ENCODE results near the gene GPR137B.

GPR137B gene

DNA sequence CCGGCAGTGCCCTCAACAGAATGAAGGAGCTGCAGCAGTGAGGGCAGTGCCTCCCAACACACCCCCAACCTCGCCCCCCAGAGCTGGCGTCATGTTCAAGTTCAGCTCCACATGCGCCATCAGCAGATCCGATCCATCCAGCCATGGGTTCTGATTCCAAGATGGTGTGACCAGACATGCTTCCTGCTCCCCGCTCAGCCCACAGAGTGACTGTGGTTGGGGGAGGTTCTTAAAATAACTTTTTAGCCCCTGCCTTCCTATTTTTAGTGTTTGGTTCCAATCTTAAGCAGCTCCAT is 30.1 kb upstream of the GPR137B start:
- intact Hi-C loops (cut with DNase I) = no loop called here
- DNase-seq = no peak

DNA sequence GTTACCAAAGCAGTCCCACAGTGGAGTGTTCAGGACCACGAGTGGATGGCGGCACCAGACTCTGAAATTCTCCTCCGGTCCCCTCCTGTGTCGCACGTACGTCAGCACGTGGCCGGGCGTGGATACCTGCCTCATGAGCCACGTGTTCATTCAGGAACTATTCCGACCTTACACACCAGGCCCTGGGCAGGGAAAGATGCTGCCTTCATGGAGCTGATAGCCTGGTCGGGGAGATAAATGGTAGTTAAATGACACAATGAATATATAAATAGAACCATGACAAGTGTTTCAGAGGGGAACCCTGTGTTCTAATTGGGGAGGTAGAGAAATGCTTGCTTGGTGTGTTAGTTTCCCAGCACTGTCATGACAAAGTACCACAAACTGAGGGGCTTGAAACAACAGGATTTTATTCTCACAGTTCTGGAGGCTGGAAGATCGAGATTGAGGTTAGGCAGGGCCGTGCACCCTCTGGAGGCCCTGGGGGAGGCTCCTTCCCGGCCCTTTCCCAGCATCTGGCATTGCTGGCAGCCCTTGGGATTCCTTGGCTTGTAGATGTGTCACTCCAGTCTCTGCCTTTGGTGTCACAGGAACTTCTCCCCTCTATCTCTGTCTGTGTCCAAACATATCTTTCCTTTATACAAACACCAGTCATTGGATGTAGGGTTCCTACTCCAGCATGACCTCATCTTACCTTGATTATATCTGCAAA is 28.9 kb upstream of the GPR137B start:
- intact Hi-C loops (cut with DNase I) = no loop called here
- no peak for DNase-seq

DNA sequence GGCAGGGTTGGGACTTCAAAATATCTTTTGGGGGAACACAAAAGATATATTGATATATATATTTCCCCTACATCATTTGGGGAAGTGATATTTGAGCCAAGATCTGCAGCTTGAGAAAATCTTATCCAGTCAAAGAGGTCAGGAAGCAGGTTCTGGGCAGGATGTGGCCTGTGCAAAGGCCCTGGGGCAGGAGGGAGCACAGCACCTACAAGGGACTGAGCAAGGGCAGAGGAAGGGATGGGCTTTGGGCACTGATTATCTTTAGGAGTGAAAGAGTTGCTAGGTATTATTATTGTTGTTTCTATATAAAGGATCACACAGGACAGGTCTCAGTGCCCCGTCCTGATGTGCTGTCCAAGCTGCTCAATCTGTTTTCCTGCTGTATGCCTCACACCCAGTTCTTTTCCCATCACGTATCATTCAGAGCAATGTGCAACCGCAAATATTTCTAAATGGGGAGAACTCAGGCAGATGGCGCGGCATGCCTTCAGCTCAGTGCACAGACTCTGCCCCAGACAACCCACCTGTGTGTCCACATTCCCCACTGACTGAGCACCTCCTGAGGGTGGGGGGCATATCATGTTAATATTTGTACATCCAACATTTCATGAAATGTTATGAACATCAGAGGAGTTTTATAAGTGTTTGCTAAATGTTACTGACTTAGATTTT is 28.1 kb upstream of the GPR137B start:
- no peak for DNase-seq
- intact Hi-C loops (cut with DNase I) = no loop called here

DNA sequence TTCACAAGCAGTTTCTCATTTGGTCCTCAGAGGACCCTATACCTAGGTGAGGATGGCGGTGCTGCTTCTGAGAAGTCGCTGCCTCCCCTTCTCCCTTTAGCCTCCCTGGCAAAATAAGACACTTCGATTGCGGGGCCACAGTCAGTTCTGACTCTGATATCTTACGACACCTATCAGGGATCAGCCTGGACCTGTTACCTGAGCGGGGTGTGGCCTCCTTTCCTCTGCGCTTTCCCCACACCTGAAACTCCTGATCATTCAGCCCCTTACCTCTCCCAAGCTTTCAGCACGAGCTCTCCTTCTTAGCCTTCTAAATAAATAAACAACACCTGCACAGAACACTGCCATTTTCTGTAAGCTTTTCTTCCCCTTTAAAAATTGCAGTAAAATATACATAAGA is 24.6 kb upstream of the GPR137B start:
- DNase-seq = no peak
- intact Hi-C loops (cut with DNase I) = no loop called here

DNA sequence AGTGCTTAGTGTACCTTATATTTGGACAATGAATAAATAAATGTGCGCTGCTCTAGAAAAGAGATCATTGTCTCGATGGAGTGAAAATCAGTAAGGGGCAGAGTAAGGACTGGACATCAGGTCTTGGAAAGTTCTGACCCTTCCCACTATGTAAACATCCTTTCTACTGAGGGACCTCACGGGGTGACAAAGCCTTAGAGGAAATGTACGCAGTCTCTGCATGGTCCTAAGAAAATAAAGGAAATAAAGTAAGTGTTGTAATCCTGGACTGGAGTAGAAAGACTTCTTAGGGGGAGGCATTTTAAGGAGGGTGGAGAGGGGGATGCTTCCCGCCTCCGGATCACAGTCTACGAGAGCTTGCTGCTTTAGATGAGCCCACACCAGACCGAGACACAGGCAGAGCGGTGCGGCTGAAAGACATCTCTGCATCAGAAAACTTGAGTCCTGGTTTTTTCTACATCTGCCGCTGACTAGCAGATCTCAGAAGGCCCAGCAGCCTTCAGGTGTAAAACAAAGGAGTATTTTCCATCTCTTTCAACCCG is 22.3 kb upstream of the GPR137B start:
- no peak for DNase-seq
- intact Hi-C loops (cut with DNase I) = no loop called here

DNA sequence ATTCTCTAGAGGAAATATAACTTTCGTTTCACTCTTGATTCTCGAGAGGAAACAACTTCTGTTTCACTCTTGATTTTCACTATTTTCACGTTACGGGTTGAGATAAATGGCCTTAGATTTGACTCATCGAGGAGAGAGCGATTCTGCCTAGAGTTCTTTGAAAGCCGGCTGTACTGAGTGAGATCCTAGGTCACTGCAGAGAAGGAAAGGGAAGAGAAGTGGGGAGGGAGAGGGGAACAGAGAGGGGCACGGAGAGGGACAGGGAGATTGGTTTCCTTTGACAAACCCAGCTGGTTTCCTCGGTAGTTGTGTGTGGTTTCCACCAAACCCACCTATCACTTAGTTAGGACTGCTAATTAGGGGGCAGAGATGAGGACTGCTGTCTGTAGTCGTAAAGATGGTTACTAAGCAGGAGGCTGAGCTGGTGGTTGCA is 21.6 kb upstream of the GPR137B start:
- intact Hi-C loops (cut with DNase I) = no loop called here
- DNase-seq = no peak

DNA sequence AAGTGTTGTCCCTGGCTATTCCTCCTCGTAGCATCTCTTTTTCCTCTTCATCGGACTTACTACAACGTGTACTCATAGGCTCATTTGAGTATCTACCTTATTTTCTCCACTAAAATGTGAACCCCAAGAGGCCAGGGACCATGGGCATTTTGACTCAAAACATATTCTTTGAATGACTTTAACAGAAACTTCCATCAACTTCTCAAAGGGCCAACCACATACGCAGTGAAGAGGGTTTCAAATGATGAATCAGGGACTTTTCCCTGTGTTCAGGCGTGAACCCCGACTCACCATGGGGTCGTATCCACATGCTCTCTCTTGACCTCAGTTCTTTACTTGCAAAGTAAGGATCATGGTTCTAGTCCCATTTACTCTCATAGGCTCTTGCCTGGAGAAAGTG is 20.2 kb upstream of the GPR137B start:
- intact Hi-C loops (cut with DNase I) = no loop called here
- no peak for DNase-seq

DNA sequence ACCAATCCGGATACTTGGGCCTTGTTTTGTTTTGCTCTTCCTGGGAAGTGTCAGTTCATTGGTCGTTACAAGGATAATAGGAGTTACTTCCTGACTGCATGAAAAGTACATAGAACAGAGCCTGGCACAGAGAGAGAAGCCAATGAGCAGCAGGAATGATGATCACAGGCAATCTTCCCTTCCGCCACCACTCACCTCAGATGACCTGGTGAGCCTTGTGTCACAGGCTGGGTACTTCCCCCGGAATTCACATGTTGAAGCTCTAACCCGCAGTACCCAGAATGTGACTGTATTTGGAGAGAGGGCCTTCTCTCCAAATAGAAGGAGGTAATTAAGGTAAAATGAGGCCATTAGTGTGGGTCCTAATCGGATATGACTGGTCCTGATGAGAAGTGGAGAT is 18.8 kb upstream of the GPR137B start:
- intact Hi-C loops (cut with DNase I) = no loop called here
- DNase-seq = no peak

DNA sequence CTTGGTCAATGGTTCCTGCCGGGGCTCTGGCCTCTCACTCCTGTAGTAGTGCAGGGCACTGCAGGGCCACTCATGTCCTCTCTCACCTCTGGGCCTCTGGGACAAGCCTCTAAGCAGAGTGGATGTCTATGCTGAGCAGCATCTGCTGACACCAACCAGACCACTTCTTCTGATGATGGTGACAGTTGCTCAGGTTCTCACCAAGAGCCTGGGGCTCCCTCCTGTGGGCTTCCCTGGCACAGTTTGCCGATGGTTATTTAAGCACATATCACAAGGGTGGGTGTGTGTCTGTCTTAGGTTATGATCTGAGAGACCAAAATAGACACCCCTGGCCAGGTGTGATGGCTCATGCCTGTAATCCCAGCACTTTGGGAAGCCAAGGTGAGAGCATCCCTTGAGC is 17.4 kb upstream of the GPR137B start:
- no peak for DNase-seq
- intact Hi-C loops (cut with DNase I) = no loop called here

DNA sequence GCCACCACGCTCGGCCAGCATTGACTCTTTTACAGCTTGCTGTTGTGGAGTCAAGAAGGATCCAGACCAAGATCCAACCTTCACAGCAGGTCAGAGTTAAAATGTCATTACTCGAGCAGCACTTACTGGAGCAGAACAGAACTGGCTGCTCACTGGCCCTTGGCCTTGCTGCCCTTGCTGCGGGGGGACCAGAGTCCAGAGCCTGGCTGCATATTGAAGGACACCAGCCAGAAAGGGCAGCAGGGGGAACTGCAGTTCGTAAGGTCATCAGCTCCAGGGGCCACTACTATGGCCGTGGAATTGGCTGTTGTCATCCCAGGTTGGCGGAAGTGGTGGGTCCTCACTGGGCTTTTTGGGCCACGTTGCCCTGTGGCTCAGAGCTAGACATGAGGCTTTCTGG is 15.3 kb upstream of the GPR137B start:
- DNase-seq = no peak
- intact Hi-C loops (cut with DNase I) = no loop called here

DNA sequence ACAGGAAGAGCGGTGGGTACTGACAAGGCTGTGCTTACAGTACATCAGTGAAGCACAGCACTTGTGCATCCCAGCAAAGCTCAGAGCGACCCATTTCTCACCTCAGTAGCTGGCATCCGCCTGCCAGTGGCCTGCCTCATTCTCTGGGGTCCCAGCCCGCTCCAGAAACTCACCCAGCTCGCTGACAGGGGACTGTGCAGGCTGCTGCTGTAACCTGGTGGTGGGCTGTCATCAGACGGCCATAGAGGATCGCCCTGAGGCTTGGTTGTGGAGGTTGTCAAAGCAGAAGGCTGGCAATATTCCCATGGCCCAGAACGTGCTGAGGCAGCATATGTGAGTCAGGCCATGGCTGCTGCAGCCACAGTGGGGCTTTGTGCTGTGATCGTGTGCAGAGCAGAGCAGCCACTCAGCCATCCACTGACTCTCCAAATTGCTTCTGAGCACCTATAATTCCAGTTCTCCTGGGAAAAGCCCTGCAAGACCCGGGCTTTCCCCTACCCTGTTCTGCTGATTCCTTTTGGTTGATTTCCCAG is 13.6 kb upstream of the GPR137B start:
- DNase-seq = no peak
- intact Hi-C loops (cut with DNase I) = no loop called here

DNA sequence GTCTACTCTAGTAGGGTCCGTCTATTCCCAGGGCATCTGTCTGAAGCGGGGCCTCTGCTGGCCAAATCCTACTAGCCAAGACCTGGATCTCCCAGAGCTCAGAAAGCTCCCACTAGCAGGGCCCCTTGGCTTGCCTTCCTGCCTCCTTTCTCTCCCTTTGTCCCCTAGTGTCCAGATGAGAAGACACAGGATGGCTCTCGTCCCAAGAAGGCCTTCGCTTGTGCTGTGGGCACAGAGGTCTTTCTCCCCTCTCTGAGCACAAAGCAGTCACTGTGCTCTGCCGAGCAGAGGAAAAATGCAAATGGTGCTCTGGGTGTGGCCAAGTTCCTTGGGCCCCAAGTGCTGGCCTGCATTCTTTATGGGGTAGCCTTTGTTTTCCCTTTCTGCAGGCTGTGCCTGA is 13.0 kb upstream of the GPR137B start:
- peak in 2 of 10 donors; percentile 13 to 77 for DNase-seq
- intact Hi-C loops (cut with DNase I) = no loop called here

DNA sequence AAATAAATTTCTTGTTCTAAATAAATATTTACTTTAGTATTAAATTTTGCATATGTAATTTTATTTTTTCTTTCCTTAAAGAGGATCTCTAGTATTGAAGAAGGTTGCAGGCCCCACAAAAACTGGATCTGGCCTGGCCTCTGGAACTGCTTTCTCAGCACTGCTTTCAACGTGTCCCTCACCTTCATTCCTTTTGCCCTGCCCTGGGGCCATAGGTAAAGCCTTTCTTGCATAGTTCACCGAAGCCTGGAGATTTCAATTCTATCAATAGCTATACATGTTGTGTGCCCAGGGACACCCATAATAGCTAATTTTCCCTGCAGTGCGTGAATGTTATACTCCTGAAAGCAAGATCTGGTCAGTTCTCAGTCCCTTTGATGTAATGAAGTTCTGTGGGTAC is 12.0 kb upstream of the GPR137B start:
- DNase-seq = no peak
- intact Hi-C loops (cut with DNase I) = no loop called here

DNA sequence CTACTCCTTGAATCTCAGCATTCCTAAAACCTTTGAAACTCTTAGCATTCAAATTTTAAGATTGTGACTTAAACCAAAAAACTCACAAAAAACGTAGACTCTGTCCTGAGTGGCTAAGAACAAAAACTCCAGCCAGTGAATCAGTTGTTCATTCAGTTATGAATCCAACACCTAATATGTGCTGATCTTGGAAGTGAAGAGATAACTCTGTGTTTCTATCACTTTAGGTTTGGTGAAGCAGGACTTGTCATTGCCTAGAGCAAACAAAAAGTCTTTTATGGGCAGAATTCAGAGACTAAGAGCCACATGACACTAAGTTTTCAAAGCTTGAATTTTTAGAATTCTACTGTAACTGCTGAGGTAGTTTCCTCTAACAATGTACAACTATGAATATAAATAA is 10.4 kb upstream of the GPR137B start:
- intact Hi-C loops (cut with DNase I) = no loop called here

DNA sequence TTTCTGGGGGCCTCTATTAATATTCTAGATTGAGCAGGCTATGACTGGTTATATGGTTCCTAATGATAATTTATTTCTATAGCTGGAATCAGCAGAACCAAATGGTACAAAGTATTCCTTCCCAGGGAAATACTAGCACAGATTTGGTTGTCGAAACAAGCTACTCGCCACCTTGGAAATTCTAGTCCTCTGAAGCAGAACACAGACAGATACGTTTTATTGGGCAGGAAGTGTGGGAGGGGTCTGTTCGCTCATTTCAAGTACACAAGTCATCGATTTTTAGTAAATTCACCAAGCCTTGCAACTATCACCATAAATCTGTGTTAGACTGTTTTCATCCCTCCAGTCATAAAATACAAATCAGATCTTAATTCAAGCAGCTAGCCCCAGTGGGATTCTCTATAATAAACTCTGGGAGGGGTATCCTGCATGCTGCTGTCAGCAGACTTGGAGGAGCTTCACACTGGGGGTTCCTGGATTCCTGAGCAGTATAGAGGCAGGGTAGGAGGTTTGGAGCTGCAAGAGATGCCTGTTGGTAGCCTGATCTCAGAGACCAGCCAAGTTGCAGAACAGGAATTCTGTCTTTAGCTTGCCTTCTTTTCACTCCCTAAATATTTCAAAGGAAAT is 9.8 kb upstream of the GPR137B start:
- intact Hi-C loops (cut with DNase I) = no loop called here
- no peak for DNase-seq

More for the DNA sequence above, 10.4 kb upstream of the GPR137B start:
- DNase-seq = no peak

DNA sequence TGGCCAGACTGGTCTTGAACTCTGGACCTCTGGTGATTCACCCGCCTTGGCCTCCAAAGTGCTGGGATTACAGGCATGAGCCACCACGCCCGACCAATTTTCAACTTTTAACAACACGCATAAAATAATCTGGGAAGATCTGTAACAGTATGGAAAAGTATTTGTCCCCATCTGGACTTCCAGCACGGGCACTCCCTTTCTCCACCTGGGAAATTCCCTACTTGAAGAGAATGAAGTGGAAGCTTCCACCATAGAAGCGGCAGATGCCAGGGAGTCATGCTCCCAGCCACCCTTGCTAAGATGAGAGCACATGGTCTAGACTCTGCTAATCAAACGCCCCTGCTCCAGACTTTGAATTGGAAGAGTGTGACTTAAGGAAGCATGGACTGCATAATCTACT is 9.0 kb upstream of the GPR137B start:
- no peak for DNase-seq
- intact Hi-C loops (cut with DNase I) = no loop called here

DNA sequence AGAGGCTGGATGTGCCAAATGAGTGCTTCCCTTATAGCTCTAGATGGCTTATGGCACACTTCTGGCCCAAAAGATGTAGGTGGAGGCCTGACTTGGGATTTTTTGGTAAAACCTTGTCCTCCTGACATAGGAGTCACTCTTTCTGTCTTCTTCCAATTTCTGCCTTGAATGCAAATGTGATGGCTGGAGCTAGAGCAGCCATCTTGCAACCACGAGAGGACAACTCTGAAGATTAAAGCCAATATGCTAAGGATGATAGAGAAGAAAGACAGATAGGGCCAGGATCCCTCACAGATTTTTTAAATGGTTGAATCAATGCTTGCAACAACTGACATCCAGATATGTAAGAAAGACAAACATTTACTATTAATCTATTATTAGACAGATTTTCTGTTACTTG is 8.5 kb upstream of the GPR137B start:
- intact Hi-C loops (cut with DNase I) = no loop called here
- no peak for DNase-seq

DNA sequence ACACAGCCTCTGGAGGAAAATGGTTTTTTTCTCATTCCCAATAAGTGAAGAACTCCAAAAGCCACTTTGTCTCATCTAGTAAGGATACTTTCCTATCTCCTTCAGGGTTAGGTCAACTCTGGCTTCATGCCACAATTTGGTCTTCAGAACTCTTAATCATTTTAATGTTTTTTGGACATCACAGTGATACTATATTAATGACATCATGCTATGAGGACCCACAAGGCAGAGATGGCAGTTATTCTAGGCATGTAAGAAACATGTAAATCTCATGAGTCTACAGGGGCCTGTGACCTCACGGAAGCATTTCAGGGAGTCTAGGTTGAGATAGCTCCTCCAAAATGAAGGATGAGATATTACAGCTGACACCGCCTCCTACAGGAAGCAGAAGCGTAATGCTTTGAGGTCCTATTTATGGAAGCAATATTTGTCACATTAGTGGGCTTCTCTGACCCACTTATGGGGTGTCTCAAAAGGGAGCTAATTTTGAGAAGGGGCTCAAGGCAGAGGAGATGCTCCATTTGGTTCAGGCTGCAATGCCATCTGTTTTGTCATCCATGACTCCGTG is 5.0 kb upstream of the GPR137B start:
- intact Hi-C loops (cut with DNase I) = no loop called here
- no peak for DNase-seq

DNA sequence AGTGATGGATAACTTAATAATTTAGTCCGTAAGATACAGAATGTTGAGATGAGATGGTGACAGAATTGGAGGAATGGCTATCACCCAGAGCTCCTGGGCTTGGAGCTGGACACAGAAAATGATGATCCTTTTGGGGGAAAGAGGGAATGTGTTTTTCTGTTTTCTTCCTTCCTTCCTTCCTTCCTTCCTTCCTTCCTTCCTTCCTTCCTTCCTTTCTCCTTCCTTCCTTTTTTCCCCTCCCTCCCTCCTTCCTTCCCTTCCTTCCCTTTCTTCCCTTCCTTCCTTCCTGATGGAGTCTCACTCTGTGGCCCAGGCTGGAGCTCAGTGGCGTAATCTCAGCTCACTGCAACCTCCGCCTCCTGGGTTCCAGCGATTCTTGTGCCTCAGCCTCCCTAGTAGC is 2.8 kb upstream of the GPR137B start:
- no peak for DNase-seq
- intact Hi-C loops (cut with DNase I) = no loop called here

DNA sequence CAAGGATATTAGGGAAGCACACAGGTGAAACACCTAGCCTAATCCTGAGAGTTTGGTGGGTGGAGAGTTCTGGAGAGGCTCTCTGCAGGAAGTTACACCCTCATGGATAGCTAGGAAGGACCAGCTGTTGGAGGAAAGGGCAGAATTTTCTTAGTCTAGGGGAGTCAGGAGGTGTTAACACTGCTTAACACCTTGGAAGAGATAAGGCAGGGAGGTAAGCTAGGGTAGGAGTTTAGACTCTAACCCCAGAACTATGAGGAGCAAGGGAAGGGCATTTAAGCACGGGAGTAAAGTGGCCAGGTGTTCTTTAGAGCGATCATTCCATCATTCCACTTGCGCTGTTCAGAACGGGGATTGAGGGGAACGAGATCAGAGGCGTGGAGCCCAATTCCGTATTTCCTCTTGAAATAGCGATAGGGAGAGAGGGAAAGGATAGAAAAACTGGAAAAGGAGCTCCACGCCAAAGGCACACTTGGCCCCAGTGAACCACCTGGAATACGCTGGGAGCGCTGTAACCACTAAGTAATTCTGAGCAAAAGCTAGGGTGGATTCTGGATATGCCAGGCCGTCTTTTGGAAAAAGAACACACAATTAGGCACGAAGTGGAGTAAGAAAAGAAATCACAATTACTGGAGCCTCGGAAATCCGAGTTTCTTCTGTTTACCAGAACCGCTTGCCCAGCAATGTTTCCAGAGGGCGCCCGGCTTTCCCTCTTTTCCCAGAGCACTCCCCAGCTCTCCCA is 1.5 kb upstream of the GPR137B start:
- intact Hi-C loops (cut with DNase I) = no loop called here
- DNase-seq = peak in 1 of 10 donors; percentile 32
